ENCODE measurements around the gene CFAP299. TPM values are rescaled to one million over a fixed set of nuclear protein-coding genes. Genes with fewer than 3 reads are reported as not detected.
"Not testable (repeated sequence)": the region's sequence is repeated elsewhere in the genome, so short reads cannot be mapped to it uniquely, and the experiment has no call there.

CFAP299 gene
- total and polyA plus RNA-seq, 4 experiments from 2014 or later = not detected

DNA sequence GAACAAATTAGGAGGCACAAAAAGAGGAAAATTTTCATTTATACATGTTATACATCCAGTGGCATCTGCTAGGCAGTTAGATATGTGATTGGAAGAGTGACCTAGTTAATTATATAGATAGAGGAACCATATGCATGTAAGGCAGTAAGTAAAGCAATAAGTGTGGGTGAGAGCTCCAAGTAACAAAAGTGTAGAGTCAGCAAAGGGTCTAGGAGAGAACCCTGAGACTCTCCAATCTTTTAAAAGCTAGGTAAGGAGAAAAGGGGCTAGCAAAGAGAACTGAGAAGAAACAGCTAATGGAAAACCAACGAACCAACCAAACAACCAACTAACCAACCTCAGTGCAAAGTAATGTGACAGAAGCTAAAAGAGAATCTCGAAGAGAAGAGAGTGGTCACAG lies 3.8 kb upstream of the CFAP299 start:
- peaks cover 6 to 13% (median 8%) of the 10 kb centered on the region in 4 donors for H3K4me1 Mint-ChIP-seq
- no peak overlapping the region for H3K27ac Mint-ChIP-seq
- H3K27me3 Mint-ChIP-seq = peaks cover 13 to 28% of the 10 kb centered on the region in 2 donors
- H3K4me3 Mint-ChIP-seq = no peak overlapping the region
- no peak for DNase-seq
- Histone ChIP-seq H3K9me3 (ENCODE audit: control insufficient read depth in 1 of 2, low read length in 2 of 2) (no peaks in the 10 kb centered on the region), H3K4me1 (ENCODE audit: insufficient read depth, low read length) (peaks cover 15% of the 10 kb centered on the region), H3K27me3 (ENCODE audit: insufficient read depth, low read length) (peaks cover 14% of the 10 kb centered on the region), H3K27ac (ENCODE audit: low read depth, low read length) (no peak overlapping the region), H3K36me3 (ENCODE audit: insufficient read depth, low read length) (no peaks in the 10 kb centered on the region), H3K4me3 (ENCODE audit: low read length in 2 of 2) (no peak overlapping the region)
- no peaks in the 10 kb centered on the region for H3K36me3 Mint-ChIP-seq
- H3K9me3 Mint-ChIP-seq = no peaks in the 10 kb centered on the region
- POLR2A ChIA-PET (ENCODE audit: partially characterized antibody) = no interaction called here
- CTCF ChIA-PET (ENCODE audit: partially characterized antibody) = no interaction called here
- intact Hi-C loops (cut with micrococcal nuclease) = loop anchor here (10.0 kb wide), 1 partner anchor 1377 kb away; no protein-coding TSS in a partner anchor

- DNase-seq = no peak
- ChIA-PET POLR2A (ENCODE audit: partially characterized antibody) (no interaction called here), CTCF (ENCODE audit: partially characterized antibody) (no interaction called here)
- Histone ChIP-seq H3K36me3 (ENCODE audit: insufficient read depth, low read length) (no peaks in the 10 kb centered on the region), H3K27me3 (ENCODE audit: insufficient read depth, low read length) (peaks cover 19% of the 10 kb centered on the region), H3K4me1 (ENCODE audit: insufficient read depth, low read length) (peaks cover 15% of the 10 kb centered on the region), H3K9me3 (ENCODE audit: control insufficient read depth in 1 of 2, low read length in 2 of 2) (no peaks in the 10 kb centered on the region), H3K4me3 (ENCODE audit: low read length in 2 of 2) (no peak overlapping the region), H3K27ac (ENCODE audit: low read depth, low read length) (no peak overlapping the region)
- peaks cover 13 to 29% of the 10 kb centered on the region in 2 donors for H3K27me3 Mint-ChIP-seq
- no peaks in the 10 kb centered on the region for H3K36me3 Mint-ChIP-seq
- intact Hi-C loops (cut with micrococcal nuclease) = loop anchor here (10.0 kb wide), 1 partner anchor 1378 kb away; no protein-coding TSS in a partner anchor
- no peak overlapping the region for H3K27ac Mint-ChIP-seq
- H3K9me3 Mint-ChIP-seq = no peaks in the 10 kb centered on the region
- H3K4me3 Mint-ChIP-seq = no peak overlapping the region
- peaks cover 6 to 13% (median 8%) of the 10 kb centered on the region in 4 donors for H3K4me1 Mint-ChIP-seq
Measured at GRCh38 chr4:80333121-80333520, 2.4 kb upstream of the CFAP299 start.

DNA sequence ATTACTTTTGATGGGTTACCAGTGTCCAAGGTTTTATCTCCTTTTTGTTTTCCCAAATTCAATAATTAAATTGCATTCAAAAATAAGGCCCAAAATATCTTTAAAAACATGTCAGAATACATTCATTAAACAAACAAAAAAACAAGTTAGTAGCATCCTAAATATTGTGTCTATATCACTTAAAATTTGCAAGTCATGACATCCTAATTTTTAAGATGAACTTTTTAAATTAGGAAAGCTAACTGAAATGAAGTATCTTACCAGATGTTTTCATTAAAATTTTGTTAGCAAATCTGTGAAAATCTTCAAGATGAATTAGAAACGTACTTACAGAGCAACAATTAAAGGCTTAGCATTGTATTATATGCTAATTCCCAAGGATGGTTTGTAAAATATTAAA lies 962 bp upstream of the CFAP299 start:
- Histone ChIP-seq H3K9me3 (ENCODE audit: control insufficient read depth in 1 of 2, low read length in 2 of 2) (no peaks in the 10 kb centered on the region), H3K4me1 (ENCODE audit: insufficient read depth, low read length) (peaks cover 15% of the 10 kb centered on the region), H3K27me3 (ENCODE audit: insufficient read depth, low read length) (peaks cover 19% of the 10 kb centered on the region), H3K27ac (ENCODE audit: low read depth, low read length) (no peak overlapping the region), H3K36me3 (ENCODE audit: insufficient read depth, low read length) (no peaks in the 10 kb centered on the region), H3K4me3 (ENCODE audit: low read length in 2 of 2) (no peak overlapping the region)
- Mint-ChIP-seq H3K9me3 (no peaks in the 10 kb centered on the region), H3K36me3 (no peaks in the 10 kb centered on the region), H3K27me3 (peaks cover 13 to 31% of the 10 kb centered on the region in 2 donors), H3K4me3 (peak overlapping the region in 2 of 8 donors; percentile 9 to 43), H3K4me1 (peaks cover 6 to 13% (median 8%) of the 10 kb centered on the region in 4 donors), H3K27ac (no peak overlapping the region)
- intact Hi-C loops (cut with micrococcal nuclease) = loop anchor here (10.0 kb wide), 1 partner anchor 1380 kb away; no protein-coding TSS in a partner anchor
- DNase-seq = no peak
- ChIA-PET POLR2A (ENCODE audit: partially characterized antibody) (no interaction called here), CTCF (ENCODE audit: partially characterized antibody) (no interaction called here)

- Mint-ChIP-seq H3K27me3 (peaks cover 13 to 31% of the 10 kb centered on the region in 2 donors), H3K36me3 (no peaks in the 10 kb centered on the region), H3K9me3 (peaks cover 0 to 4% (median 0%) of the 10 kb centered on the region in 8 donors), H3K27ac (no peak overlapping the region), H3K4me1 (peaks cover 6 to 13% (median 8%) of the 10 kb centered on the region in 4 donors), H3K4me3 (peak overlapping the region; percentile 67 to 88 (median 78))
- CTCF ChIA-PET (ENCODE audit: partially characterized antibody) = no interaction called here
- Histone ChIP-seq H3K9me3 (ENCODE audit: control insufficient read depth in 1 of 2, low read length in 2 of 2) (no peaks in the 10 kb centered on the region), H3K4me3 (ENCODE audit: low read length in 2 of 2) (peak overlapping the region in 1 of 2 donors; percentile 59), H3K36me3 (ENCODE audit: insufficient read depth, low read length) (no peaks in the 10 kb centered on the region), H3K4me1 (ENCODE audit: insufficient read depth, low read length) (peaks cover 15% of the 10 kb centered on the region), H3K27me3 (ENCODE audit: insufficient read depth, low read length) (peaks cover 19% of the 10 kb centered on the region), H3K27ac (ENCODE audit: low read depth, low read length) (no peak overlapping the region)
- no peak for DNase-seq
- intact Hi-C loops (cut with micrococcal nuclease) = loop anchor here (10.0 kb wide), 1 partner anchor 1380 kb away; no protein-coding TSS in a partner anchor
- POLR2A ChIA-PET (ENCODE audit: partially characterized antibody) = no interaction called here
Measured at GRCh38 chr4:80335226-80335553, 340 bp upstream of the CFAP299 start.

- Histone ChIP-seq H3K4me3 (ENCODE audit: low read length in 2 of 2) (no peak overlapping the region), H3K9me3 (ENCODE audit: control insufficient read depth in 1 of 2, low read length in 2 of 2) (no peaks in the 10 kb centered on the region), H3K36me3 (ENCODE audit: insufficient read depth, low read length) (no peaks in the 10 kb centered on the region), H3K4me1 (ENCODE audit: insufficient read depth, low read length) (peaks cover 15% of the 10 kb centered on the region), H3K27ac (ENCODE audit: low read depth, low read length) (no peak overlapping the region), H3K27me3 (ENCODE audit: insufficient read depth, low read length) (peaks cover 19% of the 10 kb centered on the region)
- H3K9me3 Mint-ChIP-seq = peaks cover 0 to 8% (median 5%) of the 10 kb centered on the region in 8 donors
- H3K4me3 Mint-ChIP-seq = peak overlapping the region in 6 of 8 donors; percentile 14 to 88 (median 78)
- peaks cover 13 to 31% of the 10 kb centered on the region in 2 donors for H3K27me3 Mint-ChIP-seq
- DNase-seq = peak in 1 of 5 donors; percentile 19
- H3K4me1 Mint-ChIP-seq = peaks cover 6 to 13% (median 8%) of the 10 kb centered on the region in 4 donors
- H3K36me3 Mint-ChIP-seq = no peaks in the 10 kb centered on the region
- no peak overlapping the region for H3K27ac Mint-ChIP-seq
- CTCF ChIA-PET (ENCODE audit: partially characterized antibody) = no interaction called here
- intact Hi-C loops (cut with micrococcal nuclease) = loop anchor here (10.0 kb wide), 1 partner anchor 1382 kb away; no protein-coding TSS in a partner anchor
- POLR2A ChIA-PET (ENCODE audit: partially characterized antibody) = no interaction called here
Measured at GRCh38 chr4:80336582-80336981, 1.1 kb downstream of the CFAP299 start.

DNA sequence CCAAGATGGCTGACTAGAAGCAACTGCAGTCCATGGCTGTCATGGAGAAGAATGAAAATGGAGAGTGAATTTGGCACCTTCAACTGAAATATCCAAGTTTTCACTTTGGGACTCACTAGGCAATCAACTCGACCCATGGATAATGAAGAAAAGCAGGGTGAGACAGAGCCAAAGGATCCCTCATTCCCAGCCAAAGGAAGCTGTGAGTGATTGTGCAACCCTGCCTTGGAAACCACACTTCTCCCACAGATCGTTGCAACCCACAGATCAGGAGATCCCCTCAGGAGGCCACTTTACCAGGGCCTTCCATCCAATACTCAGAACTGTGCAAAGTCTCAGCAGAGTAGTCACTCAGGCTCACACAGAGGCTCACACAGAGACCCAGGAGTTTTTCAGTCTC lies 4.5 kb downstream of the CFAP299 start:
- H3K4me3 ChIP-seq (ENCODE audit: low read length in 2 of 2) = no peak overlapping the region
- ChIA-PET POLR2A (ENCODE audit: partially characterized antibody) (no interaction called here), CTCF (ENCODE audit: partially characterized antibody) (no interaction called here)
- intact Hi-C loops (cut with micrococcal nuclease) = no loop called here
- peaks cover 15% of the 10 kb centered on the region for H3K4me1 ChIP-seq (ENCODE audit: insufficient read depth, low read length)
- H3K4me1 Mint-ChIP-seq = peaks cover 7 to 21% (median 11%) of the 10 kb centered on the region in 4 donors
- H3K4me3 Mint-ChIP-seq = no peak overlapping the region
- no peaks in the 10 kb centered on the region for H3K36me3 Mint-ChIP-seq
- H3K27ac Mint-ChIP-seq = no peak overlapping the region
- DNase-seq = no peak
- H3K36me3 ChIP-seq (ENCODE audit: insufficient read depth, low read length) = no peaks in the 10 kb centered on the region
- H3K27me3 ChIP-seq (ENCODE audit: insufficient read depth, low read length) = peaks cover 19% of the 10 kb centered on the region
- H3K9me3 Mint-ChIP-seq = peaks cover 5 to 30% (median 26%) of the 10 kb centered on the region in 8 donors
- H3K27ac ChIP-seq (ENCODE audit: low read depth, low read length) = no peak overlapping the region
- no peaks in the 10 kb centered on the region for H3K9me3 ChIP-seq (ENCODE audit: control insufficient read depth in 1 of 2, low read length in 2 of 2)
- H3K27me3 Mint-ChIP-seq = peaks cover 15 to 22% of the 10 kb centered on the region in 2 donors

DNA sequence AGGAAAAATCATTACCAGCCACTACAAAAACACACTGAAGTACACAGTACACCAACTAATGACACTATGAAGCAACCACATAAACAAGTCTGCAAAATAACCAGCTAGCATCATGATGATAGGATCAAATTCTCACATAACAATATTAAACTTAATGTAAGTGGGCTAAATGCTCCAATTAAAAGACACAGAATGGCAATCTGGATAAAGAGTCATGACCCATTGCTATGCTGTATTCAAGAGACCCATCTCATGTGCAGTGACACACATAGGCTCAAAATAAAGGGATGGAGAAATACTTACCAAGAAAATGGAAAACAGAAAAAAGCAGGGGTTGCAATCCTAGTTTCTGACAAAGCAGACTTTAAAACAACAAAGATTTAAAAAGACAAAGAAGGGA lies 7.2 kb downstream of the CFAP299 start:
- POLR2A ChIA-PET (ENCODE audit: partially characterized antibody); H3K4me1 ChIP-seq (ENCODE audit: insufficient read depth, low read length); CTCF ChIA-PET (ENCODE audit: partially characterized antibody); H3K4me3 Mint-ChIP-seq; intact Hi-C loops (cut with micrococcal nuclease); H3K27ac ChIP-seq (ENCODE audit: low read depth, low read length); H3K36me3 ChIP-seq (ENCODE audit: insufficient read depth, low read length); H3K4me3 ChIP-seq (ENCODE audit: low read length in 2 of 2); H3K36me3 Mint-ChIP-seq; DNase-seq; H3K4me1 Mint-ChIP-seq; H3K27me3 ChIP-seq (ENCODE audit: insufficient read depth, low read length); H3K9me3 ChIP-seq (ENCODE audit: control insufficient read depth in 1 of 2, low read length in 2 of 2): not testable (repeated sequence)
- peaks cover 8 to 19% of the 10 kb centered on the region in 2 donors for H3K27me3 Mint-ChIP-seq
- peak overlapping the region in 1 of 7 donors; percentile 51 for H3K27ac Mint-ChIP-seq
- peaks cover 5 to 35% (median 29%) of the 10 kb centered on the region in 8 donors for H3K9me3 Mint-ChIP-seq

Data from CD4-positive, alpha-beta memory T cell (primary cell).